ENCODE results near the gene WNT9A.
"Not testable (repeated sequence)": the region's sequence is repeated elsewhere in the genome, so short reads cannot be mapped to it uniquely, and the experiment has no call there.

Gene WNT9A

DNA sequence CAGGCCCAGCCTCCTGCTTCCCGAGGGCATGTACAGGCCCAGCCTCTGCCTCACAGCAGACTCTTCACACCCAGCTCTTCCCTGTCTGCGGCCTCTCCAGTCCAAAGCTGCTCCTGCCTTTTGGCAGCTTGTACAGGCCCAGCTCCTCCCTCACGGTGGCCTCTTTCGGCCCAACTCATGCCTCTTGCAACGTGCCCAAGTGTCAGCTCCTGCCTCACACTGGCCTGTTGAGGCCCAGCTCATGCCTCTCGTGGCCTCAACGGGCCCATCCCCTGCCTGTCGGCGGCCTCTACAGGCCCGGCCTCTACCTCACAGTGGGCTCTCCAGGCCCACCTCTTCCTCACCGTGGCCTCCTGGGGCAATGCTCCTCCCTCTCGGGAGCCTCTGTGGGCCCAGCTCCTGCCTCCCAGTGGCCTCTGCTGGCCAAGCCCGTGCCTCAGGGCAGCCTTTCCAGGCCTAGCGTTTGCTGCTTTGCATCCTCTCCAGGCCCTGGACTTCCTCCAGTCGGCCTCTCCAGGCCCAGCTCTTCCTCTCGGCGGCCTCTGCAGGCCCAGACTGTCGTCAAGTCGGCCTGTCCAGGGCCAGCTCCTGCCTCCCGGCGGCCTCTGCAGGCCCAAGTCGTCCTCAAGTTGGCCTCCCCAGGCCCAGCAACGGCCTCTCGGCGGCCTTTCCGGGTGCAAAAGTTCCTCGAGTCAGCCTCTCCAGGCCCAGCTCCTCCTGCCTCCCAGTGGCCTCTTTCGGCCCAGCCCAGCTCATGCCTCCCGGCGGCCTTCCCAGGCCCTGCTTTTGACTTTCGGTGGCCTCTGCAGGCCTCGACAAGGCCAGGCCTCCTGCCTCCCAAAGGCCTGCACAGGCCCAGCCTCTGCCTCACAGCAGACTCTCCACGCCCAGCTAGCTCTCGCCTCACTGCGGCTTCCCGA is 22.6 kb upstream of the WNT9A start:
- in situ Hi-C loops (cut with MboI; ENCODE audit: low pct_unique_long_range_greater_than_20kb, low sequenced_read_pairs, unreplicated experiment); DNase-seq (ENCODE audit: low spot score): not testable (repeated sequence)

DNA sequence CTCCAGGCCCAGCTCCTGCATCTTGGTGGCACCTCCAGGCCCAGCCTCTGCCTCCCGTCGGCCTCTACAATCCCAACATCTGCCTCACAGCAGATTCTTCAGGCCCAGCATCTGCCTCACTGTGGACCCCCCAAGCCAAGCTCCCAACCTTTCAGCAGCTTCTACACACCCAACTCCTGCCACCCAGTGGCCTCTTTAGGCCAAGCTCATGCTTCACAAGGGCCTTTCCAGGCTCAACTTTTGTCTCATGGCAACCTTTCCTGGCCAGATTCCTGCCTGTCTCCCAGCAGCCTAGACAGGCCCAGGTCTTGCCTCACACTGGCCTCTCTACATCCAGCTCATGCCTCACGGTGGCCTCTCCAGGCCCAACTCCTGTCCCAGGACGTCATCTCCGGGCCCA is 20.1 kb upstream of the WNT9A start:
- DNase-seq (ENCODE audit: low spot score); in situ Hi-C loops (cut with MboI; ENCODE audit: low pct_unique_long_range_greater_than_20kb, low sequenced_read_pairs, unreplicated experiment): not testable (repeated sequence)
- TF ChIP-seq, protein P1, sequence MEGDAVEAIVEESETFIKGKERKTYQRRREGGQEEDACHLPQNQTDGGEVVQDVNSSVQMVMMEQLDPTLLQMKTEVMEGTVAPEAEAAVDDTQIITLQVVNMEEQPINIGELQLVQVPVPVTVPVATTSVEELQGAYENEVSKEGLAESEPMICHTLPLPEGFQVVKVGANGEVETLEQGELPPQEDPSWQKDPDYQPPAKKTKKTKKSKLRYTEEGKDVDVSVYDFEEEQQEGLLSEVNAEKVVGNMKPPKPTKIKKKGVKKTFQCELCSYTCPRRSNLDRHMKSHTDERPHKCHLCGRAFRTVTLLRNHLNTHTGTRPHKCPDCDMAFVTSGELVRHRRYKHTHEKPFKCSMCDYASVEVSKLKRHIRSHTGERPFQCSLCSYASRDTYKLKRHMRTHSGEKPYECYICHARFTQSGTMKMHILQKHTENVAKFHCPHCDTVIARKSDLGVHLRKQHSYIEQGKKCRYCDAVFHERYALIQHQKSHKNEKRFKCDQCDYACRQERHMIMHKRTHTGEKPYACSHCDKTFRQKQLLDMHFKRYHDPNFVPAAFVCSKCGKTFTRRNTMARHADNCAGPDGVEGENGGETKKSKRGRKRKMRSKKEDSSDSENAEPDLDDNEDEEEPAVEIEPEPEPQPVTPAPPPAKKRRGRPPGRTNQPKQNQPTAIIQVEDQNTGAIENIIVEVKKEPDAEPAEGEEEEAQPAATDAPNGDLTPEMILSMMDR (IDR thresholded peaks at IDR 0.05; ENCODE audit: extremely low read depth, insufficient read depth, missing control alignments), result peak; percentile 25

DNA sequence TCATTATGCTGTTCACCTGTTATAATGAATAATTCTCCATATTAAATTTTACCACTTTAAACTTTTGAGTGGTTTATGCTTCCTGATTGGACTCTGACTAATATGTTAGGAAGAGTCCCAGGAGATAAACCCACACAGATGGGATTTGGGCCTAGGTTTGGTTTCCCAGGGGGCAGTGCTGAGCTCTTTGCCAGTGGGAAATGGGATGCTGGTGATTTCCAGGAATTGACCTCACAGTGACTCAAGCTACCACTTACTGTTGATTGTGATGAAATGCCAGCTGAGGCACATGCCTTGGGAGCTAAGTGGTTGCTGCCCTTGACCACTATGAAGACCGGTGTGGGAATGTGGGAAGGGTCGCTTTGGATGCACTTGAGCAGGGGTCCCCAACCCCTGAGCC is 19.0 kb upstream of the WNT9A start:
- in situ Hi-C loops (cut with MboI; ENCODE audit: low pct_unique_long_range_greater_than_20kb, low sequenced_read_pairs, unreplicated experiment); DNase-seq (ENCODE audit: low spot score): not testable (repeated sequence)

DNA sequence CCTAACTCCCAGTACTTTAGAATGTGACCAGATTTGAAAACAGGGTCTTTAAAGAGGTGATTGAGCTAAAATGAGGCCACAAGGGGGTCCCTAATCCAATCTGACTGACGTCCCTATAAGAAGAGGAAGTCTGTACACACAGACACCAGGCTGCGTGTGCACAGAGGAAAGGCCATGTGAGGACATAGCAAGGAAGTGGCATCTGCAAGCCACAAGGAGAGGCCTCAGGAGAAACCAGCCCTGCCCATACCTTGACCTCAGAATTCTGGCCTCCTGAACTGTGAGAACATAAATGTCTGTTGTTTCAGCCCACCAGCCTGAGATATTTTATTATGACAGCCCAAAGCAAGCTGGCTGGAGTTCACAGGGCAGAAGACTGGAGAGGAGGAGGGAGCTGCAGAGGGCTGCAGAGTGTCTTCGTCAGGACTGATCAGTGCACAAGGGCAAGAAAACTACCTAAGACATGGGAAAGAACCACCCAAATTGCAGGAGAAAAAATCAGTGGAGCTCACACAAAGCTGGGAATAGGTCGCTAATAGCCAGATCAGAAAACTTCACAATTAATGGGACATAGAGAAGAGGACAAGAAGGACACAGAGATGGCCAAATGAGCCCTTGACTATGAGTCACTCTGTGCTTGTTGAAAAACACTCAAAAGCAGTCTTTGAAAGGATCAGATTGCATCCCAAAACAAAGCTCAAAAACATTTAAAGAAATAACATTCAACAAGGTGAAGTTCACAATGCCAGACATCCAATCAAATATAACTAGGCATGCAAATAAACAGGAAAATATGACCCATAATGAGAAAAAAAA is 14.1 kb upstream of the WNT9A start:
- in situ Hi-C loops (cut with MboI; ENCODE audit: low pct_unique_long_range_greater_than_20kb, low sequenced_read_pairs, unreplicated experiment), result no loop called here
- no peak for DNase-seq (ENCODE audit: low spot score)
- TF ChIP-seq, protein P1 (IDR thresholded peaks at IDR 0.05; ENCODE audit: extremely low read depth, insufficient read depth, missing control alignments), result no peak

DNA sequence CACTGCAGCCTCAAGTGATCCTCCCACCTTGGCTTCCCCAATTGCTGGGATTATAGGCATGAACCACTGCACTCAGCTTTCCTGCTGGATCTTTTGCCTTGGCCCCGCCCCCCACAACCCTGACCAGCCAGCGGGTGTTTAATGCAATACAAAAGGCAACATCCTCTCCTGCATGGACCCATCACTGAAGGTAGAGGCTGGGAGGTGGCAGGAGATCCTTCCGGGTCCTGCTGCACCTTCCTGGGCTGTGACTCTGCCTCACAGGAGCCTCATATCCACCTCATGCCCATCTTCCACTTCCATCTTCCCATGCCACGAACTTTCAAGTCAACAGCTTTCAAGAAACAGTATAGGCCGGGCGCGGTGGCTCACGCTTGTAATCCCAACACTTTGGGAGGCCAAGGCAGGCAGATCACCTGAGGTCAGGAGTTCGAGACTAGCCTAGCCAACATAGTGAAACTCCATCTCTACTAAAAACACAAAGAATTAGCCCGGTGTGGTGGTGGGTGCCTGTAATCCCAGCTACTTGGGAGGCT is 11.7 kb upstream of the WNT9A start:
- in situ Hi-C loops (cut with MboI; ENCODE audit: low pct_unique_long_range_greater_than_20kb, low sequenced_read_pairs, unreplicated experiment), result no loop called here
- DNase-seq (ENCODE audit: low spot score), result no peak
- TF ChIP-seq, protein P1 (IDR thresholded peaks at IDR 0.05; ENCODE audit: extremely low read depth, insufficient read depth, missing control alignments), result no peak

DNA sequence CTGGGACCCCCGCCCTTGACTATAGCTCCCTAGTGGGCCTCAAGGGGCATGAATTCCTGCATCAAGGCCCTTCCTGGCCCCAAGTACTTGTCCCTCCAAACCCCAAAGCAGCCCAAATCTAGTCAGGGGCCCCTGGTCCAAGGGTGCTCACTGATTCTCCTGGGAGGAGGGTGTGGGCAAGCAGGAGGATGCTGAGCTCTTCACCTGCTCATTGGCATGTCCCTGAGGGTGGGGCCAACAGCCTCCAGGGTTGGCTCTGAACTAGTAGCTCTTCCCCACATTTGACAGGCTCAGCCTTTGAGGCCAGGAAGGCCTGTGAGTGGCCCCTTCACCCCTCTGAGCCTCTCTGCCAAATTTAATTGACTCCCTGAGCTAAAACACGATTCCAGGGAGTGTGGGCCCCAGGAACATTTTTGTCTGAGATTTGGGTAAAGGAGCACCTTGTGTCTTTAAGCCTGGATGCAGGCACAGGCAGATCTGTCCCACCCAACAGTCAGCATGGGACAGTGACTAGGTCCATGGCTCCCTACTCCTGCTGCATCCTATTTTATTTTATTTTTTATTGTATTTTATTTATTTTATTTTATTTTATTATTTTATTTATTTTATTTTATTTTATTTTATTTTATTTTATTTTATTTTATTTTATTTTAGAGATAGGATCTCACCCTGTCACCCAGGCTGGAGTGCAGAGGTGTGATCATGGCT is 11.0 kb upstream of the WNT9A start:
- DNase-seq (ENCODE audit: low spot score), result no peak
- in situ Hi-C loops (cut with MboI; ENCODE audit: low pct_unique_long_range_greater_than_20kb, low sequenced_read_pairs, unreplicated experiment), result no loop called here
- TF ChIP-seq, protein P1 (IDR thresholded peaks at IDR 0.05; ENCODE audit: extremely low read depth, insufficient read depth, missing control alignments), result no peak

DNA sequence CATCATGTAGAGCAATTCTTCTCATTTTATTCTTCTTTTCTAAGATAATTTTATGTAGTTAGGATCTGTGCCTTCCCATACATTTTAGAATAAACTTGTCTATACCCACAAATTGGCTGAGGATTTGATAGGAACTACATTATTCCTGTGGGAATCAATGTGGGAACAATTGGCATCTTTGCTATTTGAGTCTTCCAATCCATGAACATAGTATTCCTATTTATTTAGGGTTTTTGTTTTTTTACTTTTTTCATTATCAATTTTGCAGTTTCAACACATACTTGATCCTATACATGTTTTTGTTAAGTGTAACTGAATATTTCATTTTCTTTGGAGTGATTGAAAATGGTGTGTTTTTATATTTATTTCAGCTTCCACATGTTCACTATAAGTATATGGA is 8.1 kb upstream of the WNT9A start:
- in situ Hi-C loops (cut with MboI; ENCODE audit: low pct_unique_long_range_greater_than_20kb, low sequenced_read_pairs, unreplicated experiment), result no loop called here
- no peak for DNase-seq (ENCODE audit: low spot score)
- TF ChIP-seq, protein P1 (IDR thresholded peaks at IDR 0.05; ENCODE audit: extremely low read depth, insufficient read depth, missing control alignments), result no peak
